CD4-positive, alpha-beta T cell treated with Interleukin-10 for 1 hour (primary cell): Measurements from ENCODE around the gene ADCY9.
"Not testable (repeated sequence)": the region's sequence is repeated elsewhere in the genome, so short reads cannot be mapped to it uniquely, and the experiment has no call there.

Experiments
- DNase-seq: peaks from one replicate; pipeline ENCODE4 v3.0.0-alpha.2; 2020

Gene ADCY9

GRCh38 chr16:4092547-4093265 lies 23.5 kb downstream of the ADCY9 start:
- DNase-seq: no peak

GRCh38 chr16:4091240-4092012 lies 24.8 kb downstream of the ADCY9 start:
- no peak for DNase-seq

- DNase-seq: no peak
Measured at GRCh38 chr16:4090351-4090851, 25.8 kb downstream of the ADCY9 start.

- DNase-seq: no peak
Measured at GRCh38 chr16:4089811-4090301, 26.4 kb downstream of the ADCY9 start.

- no peak for DNase-seq
Measured at GRCh38 chr16:4089251-4089810, 26.9 kb downstream of the ADCY9 start.

GRCh38 chr16:4087990-4088577 lies 28.2 kb downstream of the ADCY9 start:
- DNase-seq: no peak

GRCh38 chr16:4087099-4087885 lies 28.9 kb downstream of the ADCY9 start:
- DNase-seq: no peak

GRCh38 chr16:4086153-4086552 lies 30.1 kb downstream of the ADCY9 start:
- no peak for DNase-seq

- DNase-seq: no peak
Measured at GRCh38 chr16:4085405-4085970, 30.8 kb downstream of the ADCY9 start.

- DNase-seq: no peak
Measured at GRCh38 chr16:4083347-4083870, 32.8 kb downstream of the ADCY9 start.

GRCh38 chr16:4082474-4083044 lies 33.7 kb downstream of the ADCY9 start:
- DNase-seq: no peak

- peak; percentile 31 for DNase-seq
Measured at GRCh38 chr16:4081521-4082021, 34.7 kb downstream of the ADCY9 start.

GRCh38 chr16:4081047-4081446 lies 35.2 kb downstream of the ADCY9 start:
- DNase-seq: no peak

- no peak for DNase-seq
Measured at GRCh38 chr16:4077174-4077649, 39.0 kb downstream of the ADCY9 start.

GRCh38 chr16:4075534-4075933 lies 40.7 kb downstream of the ADCY9 start:
- DNase-seq: no peak

GRCh38 chr16:4073150-4073549 lies 43.1 kb downstream of the ADCY9 start:
- not testable (repeated sequence) for DNase-seq

- DNase-seq: no peak
Measured at GRCh38 chr16:4071686-4072561, 44.3 kb downstream of the ADCY9 start.

GRCh38 chr16:4070936-4071335 lies 45.3 kb downstream of the ADCY9 start:
- no peak for DNase-seq

GRCh38 chr16:4067262-4068001 lies 48.8 kb downstream of the ADCY9 start:
- no peak for DNase-seq
